Body of pancreas (tissue), 4 donors: ENCODE measurements around the gene TIAM1.

Experiments
- POLR2A ChIP-seq, 3 donors: fragments of 450-650 bp; IDR thresholded peaks; one replicate each; pipeline ENCODE4 v1.6.1; 2016; ENCODE audit warnings: antibody characterized with exemption in 3 of 3, mild to moderate bottlenecking in 2 of 3
- TF ChIP-seq, protein P1 (sequence below), 7 experiments: fragments of 450-650 bp in 4 of 7; fragments of 200-600 bp in 3 of 7; sonication (generic) in 3 of 7; IDR thresholded peaks; one replicate each; pipeline ENCODE4 v1.5.1; 2016 to 2019; ENCODE audit warnings: antibody characterized with exemption in 7 of 7

DNA sequence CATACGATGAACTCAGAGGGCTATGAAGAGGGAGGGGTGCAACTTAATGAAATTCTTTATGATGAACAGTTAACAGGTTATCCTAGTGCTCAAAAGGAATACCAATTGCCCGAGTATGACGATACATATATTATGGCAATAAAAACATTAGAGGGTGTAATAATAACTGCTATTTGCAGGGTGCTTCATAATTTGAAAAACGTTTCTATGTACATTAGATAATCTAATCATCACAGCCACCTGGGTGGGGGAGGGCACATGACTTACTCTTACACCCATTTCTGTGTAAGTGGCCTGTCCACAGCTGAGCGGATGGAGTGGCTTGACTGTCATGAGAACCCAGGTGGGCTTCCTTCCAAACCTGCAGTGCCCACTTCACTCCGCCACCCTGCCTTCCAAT lies 46.3 kb downstream of the TIAM1 start:
- TF ChIP-seq, protein P1, sequence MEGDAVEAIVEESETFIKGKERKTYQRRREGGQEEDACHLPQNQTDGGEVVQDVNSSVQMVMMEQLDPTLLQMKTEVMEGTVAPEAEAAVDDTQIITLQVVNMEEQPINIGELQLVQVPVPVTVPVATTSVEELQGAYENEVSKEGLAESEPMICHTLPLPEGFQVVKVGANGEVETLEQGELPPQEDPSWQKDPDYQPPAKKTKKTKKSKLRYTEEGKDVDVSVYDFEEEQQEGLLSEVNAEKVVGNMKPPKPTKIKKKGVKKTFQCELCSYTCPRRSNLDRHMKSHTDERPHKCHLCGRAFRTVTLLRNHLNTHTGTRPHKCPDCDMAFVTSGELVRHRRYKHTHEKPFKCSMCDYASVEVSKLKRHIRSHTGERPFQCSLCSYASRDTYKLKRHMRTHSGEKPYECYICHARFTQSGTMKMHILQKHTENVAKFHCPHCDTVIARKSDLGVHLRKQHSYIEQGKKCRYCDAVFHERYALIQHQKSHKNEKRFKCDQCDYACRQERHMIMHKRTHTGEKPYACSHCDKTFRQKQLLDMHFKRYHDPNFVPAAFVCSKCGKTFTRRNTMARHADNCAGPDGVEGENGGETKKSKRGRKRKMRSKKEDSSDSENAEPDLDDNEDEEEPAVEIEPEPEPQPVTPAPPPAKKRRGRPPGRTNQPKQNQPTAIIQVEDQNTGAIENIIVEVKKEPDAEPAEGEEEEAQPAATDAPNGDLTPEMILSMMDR (IDR thresholded peaks at IDR 0.05): no peak
- no peak for TF ChIP-seq POLR2A (IDR thresholded peaks at IDR 0.05)
